ENCODE measurements around the gene ASS1. TPM values are rescaled to one million over a fixed set of nuclear protein-coding genes. Genes with fewer than 3 reads are reported as not detected.

The ASS1 gene
- total RNA-seq, 1 donor from 2014 or later = 117 TPM

- DNase-seq (ENCODE audit: low read depth) = no peak
- H3K9me3 Mint-ChIP-seq (ENCODE audit: unreplicated experiment) = peaks cover 13% of the 10 kb centered on the region
- no peak for FAIRE-seq
- H4K20me1 ChIP-seq (ENCODE audit: insufficient read depth, low read length) = no peaks in the 10 kb centered on the region
- H3K27ac ChIP-seq (ENCODE audit: low read depth, low read length) = no peak overlapping the region
- H3K79me2 ChIP-seq (ENCODE audit: insufficient read depth, low read length) = no peaks in the 10 kb centered on the region
- H3K27me3 ChIP-seq (ENCODE audit: insufficient read depth, low read length) = no peaks in the 10 kb centered on the region
- H3K4me1 Mint-ChIP-seq (ENCODE audit: low read depth, unreplicated experiment) = no peaks in the 10 kb centered on the region
- H2AFZ ChIP-seq (ENCODE audit: low read depth, low read length) = no peak overlapping the region
- TF ChIP-seq, protein P1, sequence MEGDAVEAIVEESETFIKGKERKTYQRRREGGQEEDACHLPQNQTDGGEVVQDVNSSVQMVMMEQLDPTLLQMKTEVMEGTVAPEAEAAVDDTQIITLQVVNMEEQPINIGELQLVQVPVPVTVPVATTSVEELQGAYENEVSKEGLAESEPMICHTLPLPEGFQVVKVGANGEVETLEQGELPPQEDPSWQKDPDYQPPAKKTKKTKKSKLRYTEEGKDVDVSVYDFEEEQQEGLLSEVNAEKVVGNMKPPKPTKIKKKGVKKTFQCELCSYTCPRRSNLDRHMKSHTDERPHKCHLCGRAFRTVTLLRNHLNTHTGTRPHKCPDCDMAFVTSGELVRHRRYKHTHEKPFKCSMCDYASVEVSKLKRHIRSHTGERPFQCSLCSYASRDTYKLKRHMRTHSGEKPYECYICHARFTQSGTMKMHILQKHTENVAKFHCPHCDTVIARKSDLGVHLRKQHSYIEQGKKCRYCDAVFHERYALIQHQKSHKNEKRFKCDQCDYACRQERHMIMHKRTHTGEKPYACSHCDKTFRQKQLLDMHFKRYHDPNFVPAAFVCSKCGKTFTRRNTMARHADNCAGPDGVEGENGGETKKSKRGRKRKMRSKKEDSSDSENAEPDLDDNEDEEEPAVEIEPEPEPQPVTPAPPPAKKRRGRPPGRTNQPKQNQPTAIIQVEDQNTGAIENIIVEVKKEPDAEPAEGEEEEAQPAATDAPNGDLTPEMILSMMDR (IDR thresholded peaks at IDR 0.05; ENCODE audit: insufficient read depth, low read depth, low read length) = no peak
- no peak for TF ChIP-seq EZH2 (IDR thresholded peaks at IDR 0.05; ENCODE audit: insufficient read depth, low read length)
- peaks cover 4% of the 10 kb centered on the region for H3K36me3 Mint-ChIP-seq (ENCODE audit: low read depth, unreplicated experiment)
- no peaks in the 10 kb centered on the region for H3K36me3 ChIP-seq (ENCODE audit: insufficient read depth, low read length)
- H3K9me3 ChIP-seq (ENCODE audit: insufficient read depth, low read depth, low read length) = no peaks in the 10 kb centered on the region
- H3K27ac Mint-ChIP-seq (ENCODE audit: unreplicated experiment) = no peak overlapping the region
- peaks cover 23% of the 10 kb centered on the region for H3K4me1 ChIP-seq (ENCODE audit: insufficient read depth, low read length)
- no peak overlapping the region for H3K4me2 ChIP-seq (ENCODE audit: low read length)
- no peak overlapping the region for H3K4me3 ChIP-seq (ENCODE audit: insufficient read depth, low read depth, low read length)
- no peak overlapping the region for H3K9ac ChIP-seq (ENCODE audit: low read length)
- H3K4me3 Mint-ChIP-seq (ENCODE audit: unreplicated experiment) = no peak overlapping the region
- peaks cover 34% of the 10 kb centered on the region for H3K27me3 Mint-ChIP-seq (ENCODE audit: low read depth, unreplicated experiment)
Measured at GRCh38 chr9:130430734-130431535, 13.8 kb upstream of the ASS1 start.

DNA sequence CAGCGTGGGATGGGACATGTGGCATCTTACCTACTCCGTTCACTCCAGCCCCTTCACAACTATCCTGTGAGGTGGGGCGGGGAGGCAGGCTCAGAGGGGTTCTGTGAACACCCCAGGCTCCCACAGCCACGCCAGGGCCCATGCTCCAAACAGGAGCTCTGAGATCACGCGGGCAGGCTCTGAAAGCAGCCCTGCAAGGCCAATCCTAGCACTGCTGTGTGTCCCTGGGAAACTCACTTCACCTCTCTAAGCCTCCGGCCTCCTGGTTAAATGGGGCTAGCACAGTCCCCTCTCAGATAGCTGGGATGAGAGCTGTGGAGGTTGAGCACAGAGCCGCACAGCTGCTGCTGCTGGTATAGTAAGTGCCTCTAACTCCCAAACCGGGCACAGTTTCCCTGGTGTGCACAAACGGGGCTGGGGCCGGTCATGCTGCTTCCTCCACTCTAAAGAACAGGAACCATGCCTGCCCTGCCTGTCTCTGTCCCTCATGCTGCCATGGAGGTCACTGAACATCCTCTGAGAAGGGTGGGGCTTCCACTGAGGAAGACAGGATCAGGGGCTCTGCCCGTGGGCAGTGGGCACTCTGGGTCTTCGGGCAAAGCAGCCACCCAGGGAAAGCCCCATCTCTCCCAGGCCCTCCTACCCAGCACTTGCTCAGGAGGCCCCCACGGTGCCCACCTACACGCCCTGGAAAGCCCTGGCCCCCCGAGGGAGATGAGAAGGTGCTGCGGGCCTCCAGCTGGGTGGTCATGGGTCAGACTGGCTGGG is 13.0 kb upstream of the ASS1 start:
- Histone ChIP-seq H4K20me1 (ENCODE audit: insufficient read depth, low read length) (no peaks in the 10 kb centered on the region), H3K9me3 (ENCODE audit: insufficient read depth, low read depth, low read length) (no peaks in the 10 kb centered on the region), H3K27ac (ENCODE audit: low read depth, low read length) (no peak overlapping the region), H3K27me3 (ENCODE audit: insufficient read depth, low read length) (no peaks in the 10 kb centered on the region), H3K4me1 (ENCODE audit: insufficient read depth, low read length) (peaks cover 16% of the 10 kb centered on the region), H3K4me3 (ENCODE audit: insufficient read depth, low read depth, low read length) (no peak overlapping the region), H2AFZ (ENCODE audit: low read depth, low read length) (no peak overlapping the region), H3K9ac (ENCODE audit: low read length) (no peak overlapping the region), H3K4me2 (ENCODE audit: low read length) (no peak overlapping the region), H3K79me2 (ENCODE audit: insufficient read depth, low read length) (no peaks in the 10 kb centered on the region), H3K36me3 (ENCODE audit: insufficient read depth, low read length) (no peaks in the 10 kb centered on the region)
- DNase-seq (ENCODE audit: low read depth) = no peak
- peaks cover 13% of the 10 kb centered on the region for H3K9me3 Mint-ChIP-seq (ENCODE audit: unreplicated experiment)
- H3K4me1 Mint-ChIP-seq (ENCODE audit: low read depth, unreplicated experiment) = no peaks in the 10 kb centered on the region
- H3K27ac Mint-ChIP-seq (ENCODE audit: unreplicated experiment) = no peak overlapping the region
- no peak for TF ChIP-seq EZH2 (IDR thresholded peaks at IDR 0.05; ENCODE audit: insufficient read depth, low read length)
- TF ChIP-seq, protein P1 (IDR thresholded peaks at IDR 0.05; ENCODE audit: insufficient read depth, low read depth, low read length) = no peak
- H3K36me3 Mint-ChIP-seq (ENCODE audit: low read depth, unreplicated experiment) = peaks cover 4% of the 10 kb centered on the region
- no peak overlapping the region for H3K4me3 Mint-ChIP-seq (ENCODE audit: unreplicated experiment)
- peaks cover 38% of the 10 kb centered on the region for H3K27me3 Mint-ChIP-seq (ENCODE audit: low read depth, unreplicated experiment)
- no peak for FAIRE-seq

All from astrocyte (in vitro differentiated cells and primary cell).